H1 (cell line): ENCODE data around the gene FOXG1. TPM values are rescaled to one million over a fixed set of nuclear protein-coding genes. Genes with fewer than 3 reads are reported as not detected.

Experiments used
- CTCF ChIA-PET: fragments of 300-600 bp; sonication (Branson Sonifier 250); formaldehyde crosslinking; loops from one replicate; lab custom pipeline; 2021; ENCODE audit not compliant: partially characterized antibody; lab: Charles Lee
- POLR2A ChIA-PET: fragments of 300-600 bp; sonication (Branson Sonifier 250); formaldehyde crosslinking; loops from one replicate; lab custom pipeline; 2021; ENCODE audit warnings: inconsistent platforms; ENCODE audit not compliant: partially characterized antibody; lab: Charles Lee
- DNase-seq, 2 experiments: peaks; one replicate each; pipeline versions ENCODE4 v3.0.0 to v3.0.0-alpha.2; 2010 to 2022; ENCODE audit warnings: low spot score in 2 of 2, low read depth in 1 of 2, mixed read lengths in 1 of 2
- FAIRE-seq: peaks from 2 replicates; lab custom pipeline; 2011; peaks lifted over from hg19 to GRCh38; lab: Jason Lieb, UNC
- H2AFZ ChIP-seq: 2 replicates; pipeline ENCODE4 v1.8.1; 2012; ENCODE audit warnings: low read length, inconsistent platforms
- H2AK5ac ChIP-seq: 2 replicates; pipeline ENCODE4 v1.6.1; 2013; ENCODE audit warnings: low read depth, low read length
- H2BK120ac ChIP-seq: replicated peaks from 2 replicates; pipeline ENCODE3; 2013; ENCODE audit warnings: low read depth, low read length, inconsistent platforms
- H2BK12ac ChIP-seq: 2 replicates; pipeline ENCODE4 v1.6.1; 2013; ENCODE audit warnings: low read depth, low read length
- H2BK15ac ChIP-seq: 2 replicates; pipeline ENCODE4 v1.6.1; 2013; ENCODE audit warnings: low read length
- H2BK20ac ChIP-seq: 2 replicates; pipeline ENCODE4 v1.6.1; 2013; ENCODE audit warnings: low read length
- H2BK5ac ChIP-seq: 2 replicates; pipeline ENCODE4 v1.6.1; 2013; ENCODE audit warnings: low read depth, low read length
- H3K14ac ChIP-seq: 2 replicates; pipeline ENCODE4 v1.6.1; 2013; ENCODE audit warnings: inconsistent platforms; ENCODE audit not compliant: insufficient read length
- H3K18ac ChIP-seq: 2 replicates; pipeline ENCODE4 v1.6.1; 2013; ENCODE audit warnings: low read length; ENCODE audit errors: extremely low read depth
- H3K23ac ChIP-seq: 2 replicates; pipeline ENCODE4 v1.6.1; 2013; ENCODE audit warnings: inconsistent platforms; ENCODE audit not compliant: insufficient read length
- H3K23me2 ChIP-seq: 2 replicates; pipeline ENCODE4 v1.6.1; 2013; ENCODE audit warnings: low read depth, low read length
- H3K27ac ChIP-seq: 2 replicates; pipeline ENCODE4 v1.6.1; 2011; ENCODE audit warnings: low read depth, low read length, inconsistent platforms
- H3K27me3 ChIP-seq, 4 experiments: replicated peaks in 1 of 4; 1 replicate in 1 of 4; 2 replicates in 3 of 4; pipeline versions ENCODE4 v1.6.1 to v1.8.1; 2011 to 2013; ENCODE audit warnings: low read length in 3 of 4, mild to moderate bottlenecking in 3 of 4, inconsistent platforms in 2 of 4, mixed read lengths in 2 of 4, moderate library complexity in 1 of 4; ENCODE audit not compliant: control insufficient read depth in 3 of 4, insufficient read depth in 3 of 4; ENCODE audit errors: extremely low read depth in 1 of 4
- H3K36me3 ChIP-seq, 4 experiments: 2 replicates each; pipeline versions ENCODE4 v1.6.1 to v1.8.1; 2011 to 2013; ENCODE audit warnings: mild to moderate bottlenecking in 4 of 4, low read length in 3 of 4, moderate library complexity in 2 of 4, control low read depth in 1 of 4, inconsistent platforms in 1 of 4; ENCODE audit not compliant: insufficient read depth in 4 of 4, control insufficient read depth in 2 of 4
- H3K4ac ChIP-seq: replicated peaks from 2 replicates; pipeline ENCODE3; 2013; ENCODE audit warnings: low read length, low read depth, mixed read lengths, inconsistent platforms; ENCODE audit not compliant: insufficient read length
- H3K4me1 ChIP-seq, 4 experiments: replicated peaks in 1 of 4; 1 replicate in 1 of 4; 2 replicates in 3 of 4; pipeline versions ENCODE4 v1.6.1 to v1.8.1; 2011 to 2013; ENCODE audit warnings: low read length in 3 of 4, inconsistent platforms in 2 of 4, mixed read lengths in 1 of 4; ENCODE audit not compliant: insufficient read depth in 4 of 4, control insufficient read depth in 3 of 4
- H3K4me2 ChIP-seq, 2 experiments: 2 replicates each; pipeline versions ENCODE4 v1.6.1 to v1.8.1; 2011 to 2013; ENCODE audit warnings: low read depth in 2 of 2, low read length in 2 of 2, control low read depth in 1 of 2, inconsistent platforms in 1 of 2, mild to moderate bottlenecking in 1 of 2; ENCODE audit not compliant: insufficient read depth in 1 of 2
- H3K4me3 ChIP-seq, 4 experiments: fragments of 200-600, 300-600 bp in 1 of 4; sonication (generic), shearing (Covaris generic), sonication (Bioruptor Twin) in 1 of 4; 2 replicates each; pipeline versions ENCODE4 v1.5.1 to v1.8.1; 2011 to 2016; ENCODE audit warnings: low read length in 4 of 4, low read depth in 3 of 4, control low read depth in 2 of 4, inconsistent platforms in 2 of 4, mild to moderate bottlenecking in 2 of 4, mixed read lengths in 1 of 4, moderate library complexity in 1 of 4; ENCODE audit not compliant: insufficient read depth in 2 of 4; ENCODE audit errors: extremely low read depth in 1 of 4
- H3K56ac ChIP-seq: replicated peaks from 2 replicates; pipeline ENCODE3; 2013; ENCODE audit warnings: low read depth, mild to moderate bottlenecking, mixed read lengths, low read length, inconsistent platforms; ENCODE audit not compliant: insufficient read length
- H3K79me1 ChIP-seq: 2 replicates; pipeline ENCODE4 v1.6.1; 2013; ENCODE audit warnings: low read depth, low read length, control low read depth
- H3K79me2 ChIP-seq, 2 experiments: 2 replicates each; pipeline versions ENCODE4 v1.6.1 to v1.8.1; 2012 to 2013; ENCODE audit warnings: low read length in 2 of 2, mild to moderate bottlenecking in 2 of 2, inconsistent platforms in 1 of 2; ENCODE audit not compliant: insufficient read depth in 2 of 2, control insufficient read depth in 1 of 2
- H3K9ac ChIP-seq, 4 experiments: replicated peaks in 1 of 4; 1 replicate in 1 of 4; 2 replicates in 3 of 4; pipeline versions ENCODE4 v1.6.1 to v1.8.1; 2011 to 2013; ENCODE audit warnings: low read depth in 3 of 4, low read length in 3 of 4, control low read depth in 2 of 4, mild to moderate bottlenecking in 2 of 4, moderate library complexity in 2 of 4, inconsistent platforms in 1 of 4; ENCODE audit errors: extremely low read depth in 1 of 4
- H3K9me3 ChIP-seq, 2 experiments: 2 replicates each; pipeline versions ENCODE4 v1.6.1 to v1.8.1; 2012 to 2013; ENCODE audit warnings: mild to moderate bottlenecking in 2 of 2, moderate library complexity in 2 of 2, control low read depth in 1 of 2, inconsistent platforms in 1 of 2, low read depth in 1 of 2, low read length in 1 of 2, mixed read lengths in 1 of 2; ENCODE audit not compliant: insufficient read depth in 2 of 2
- H4K20me1 ChIP-seq, 2 experiments: replicated peaks in 1 of 2; 2 replicates each; pipeline versions ENCODE3 to v1.8.1; 2011 to 2013; ENCODE audit warnings: inconsistent platforms in 2 of 2, low read length in 2 of 2, mild to moderate bottlenecking in 1 of 2; ENCODE audit not compliant: insufficient read depth in 2 of 2, control insufficient read depth in 1 of 2
- H4K5ac ChIP-seq: 2 replicates; pipeline ENCODE4 v1.6.1; 2013; ENCODE audit warnings: low read length, low read depth, mixed read lengths, inconsistent platforms; ENCODE audit not compliant: insufficient read length
- H4K8ac ChIP-seq: 2 replicates; pipeline ENCODE4 v1.8.0; 2013; ENCODE audit warnings: mild to moderate bottlenecking, moderate library complexity, low read length, inconsistent platforms; ENCODE audit not compliant: insufficient read depth; ENCODE audit errors: extremely low read depth
- H4K91ac ChIP-seq: replicated peaks from 2 replicates; pipeline ENCODE3; 2013; ENCODE audit warnings: low read length, mixed read lengths, inconsistent platforms; ENCODE audit not compliant: insufficient read length
- KDM5A ChIP-seq: fragments of 200-600 bp; IDR thresholded peaks from 2 replicates; pipeline ENCODE4 v1.7.1; 2012; ENCODE audit warnings: mild to moderate bottlenecking, low read length, inconsistent platforms, mixed read lengths
- NRF1 ChIP-seq: IDR thresholded peaks from 2 replicates; pipeline ENCODE4 v1.6.1; 2011; ENCODE audit warnings: mild to moderate bottlenecking, low read depth, low read length, improper control_type of control experiment
- PHF8 ChIP-seq: fragments of 200-600 bp; sonication (generic); conservative IDR thresholded peaks from 2 replicates; pipeline ENCODE4 v1.7.1; 2012; ENCODE audit warnings: low read depth, mild to moderate bottlenecking, inconsistent platforms, low read length, moderate library complexity
- WGBS, 2 experiments: shearing (Covaris generic) in 1 of 2; methylation state at CpG; one replicate each; pipeline versions ENCODE4 v1.1.6 to v1.1.7; 2013 to 2015; ENCODE audit warnings: low lambda C conversion rate in 2 of 2, mixed read lengths in 2 of 2, inconsistent platforms in 1 of 2, low coverage in 1 of 2, missing lambda C conversion rate in 1 of 2; ENCODE audit not compliant: insufficient replicate concordance in 2 of 2, insufficient coverage in 1 of 2, insufficient read length in 1 of 2; ENCODE audit errors: extremely low coverage in 1 of 2, missing lambda C conversion rate in 1 of 2; 5-methylcytosine and 5-hydroxymethylcytosine counted together
- polyA plus RNA-seq, 7 experiments: library from polyadenylated mRNA; depleted of rRNA in 3 of 7; stranded (reverse) in 5 of 7; unstranded in 2 of 7; fragments of >200 nt in 5 of 7; fragments of 200-250 nt in 2 of 7; gene quantifications; 1 replicate in 5 of 7; 2 replicates in 1 of 7; 4 replicates in 1 of 7; pipeline versions ENCODE4 v1.2.1 to v1.2.3, GENCODE V29; 2011 to 2013; ENCODE audit warnings: missing spikeins in 2 of 7, mixed read lengths in 2 of 7
- total RNA-seq: library from RNA; stranded (reverse); fragmentation: NEBNext Ultra II Directional; extraction: Animal tissue kit (Norgen Biotek cat#: 25700); gene quantifications from 2 replicates; pipeline ENCODE4 v1.2.1, GENCODE V29; 2021

FOXG1 gene
- total and polyA plus RNA-seq, 2 of the 8 experiments (the other 6 are each of a cell fraction or from before 2014, with no cell fraction given) = 0.03 to 0.24 TPM

DNA sequence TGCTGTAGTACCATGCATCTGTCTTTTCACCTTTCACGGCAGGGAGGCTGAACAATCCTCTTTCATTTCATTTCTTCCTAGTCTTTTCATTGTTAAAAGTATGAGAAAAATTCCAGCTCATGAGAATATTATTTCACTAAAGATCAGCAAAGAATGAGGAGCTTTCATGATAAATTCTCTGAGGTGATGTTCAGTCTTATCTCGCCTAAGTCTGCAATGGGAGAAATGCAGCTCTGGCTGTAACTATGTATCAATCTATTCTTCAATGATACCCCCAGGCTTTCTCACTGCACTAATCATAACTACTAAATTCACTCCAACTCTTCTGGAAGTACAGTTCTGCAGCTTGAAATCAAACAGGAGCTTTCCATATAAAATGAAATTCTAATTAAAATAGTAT is 15.7 kb downstream of the FOXG1 start:
- Histone ChIP-seq H3K18ac (no peak overlapping the region), H4K91ac (no peak overlapping the region), H2BK15ac (no peak overlapping the region), H2BK20ac (no peak overlapping the region), H3K4ac (no peak overlapping the region), H3K79me2 (no peaks in the 10 kb centered on the region), H3K23ac (no peak overlapping the region), H3K4me2 (no peak overlapping the region), H3K4me3 (no peak overlapping the region), H3K36me3 (no peaks in the 10 kb centered on the region), H3K9me3 (no peaks in the 10 kb centered on the region), H3K23me2 (peaks cover 11% of the 10 kb centered on the region), H3K79me1 (no peaks in the 10 kb centered on the region), H3K14ac (no peak overlapping the region), H4K20me1 (peaks cover 0 to 2% of the 10 kb centered on the region in 2 experiments), H2BK12ac (no peak overlapping the region), H2BK120ac (no peak overlapping the region), H2AK5ac (no peak overlapping the region), H4K5ac (no peak overlapping the region), H3K9ac (no peak overlapping the region), H3K27me3 (peaks cover 24 to 81% (median 53%) of the 10 kb centered on the region in 4 experiments), H2AFZ (no peak overlapping the region), H3K27ac (no peak overlapping the region), H4K8ac (no peak overlapping the region), H3K56ac (no peak overlapping the region), H2BK5ac (no peak overlapping the region), H3K4me1 (peaks cover 4 to 11% (median 6%) of the 10 kb centered on the region in 4 experiments; a peak in 6 of 7 replicates)
- DNase-seq (no peak), FAIRE-seq (no peak)
- ChIA-PET POLR2A (no interaction called here), CTCF (interaction anchor here (1.0 to 5.2 kb wide), 5 partner anchors 9 to 748 kb away, joined by 3 to 36 read pairs (median 4); no protein-coding TSS in a partner anchor)
- 29% methylated on average over 2 of the region's 2 CpGs; no CpG with 5 or more reads in 1 of the 2 experiments for WGBS, 2 experiments
- TF ChIP-seq PHF8 = no peak
- no peak for TF ChIP-seq KDM5A
- no peak for TF ChIP-seq NRF1
